Gastroesophageal sphincter (tissue), 3 donors: ENCODE measurements around the gene SZT2.

Experiments
- CTCF ChIP-seq, 4 experiments: fragments of 200-600 bp in 2 of 4; fragments of 450-650 bp in 2 of 4; sonication (generic) in 1 of 4; IDR thresholded peaks; one replicate each; pipeline ENCODE4 v1.5.1; 2017 to 2019; ENCODE audit warnings: antibody characterized with exemption in 4 of 4, mild to moderate bottlenecking in 2 of 4, moderate library complexity in 2 of 4
- EP300 ChIP-seq: sonication (generic); formaldehyde crosslinking; IDR thresholded peaks from one replicate; pipeline ENCODE4 v1.6.1; 2017; ENCODE audit warnings: antibody characterized with exemption, mild to moderate bottlenecking
- POLR2A ChIP-seq, 2 donors: fragments of 450-650 bp; IDR thresholded peaks; one replicate each; pipeline ENCODE4 v1.6.1; 2017; ENCODE audit warnings: antibody characterized with exemption in 2 of 2, mild to moderate bottlenecking in 2 of 2, moderate library complexity in 1 of 2
- POLR2AphosphoS5 ChIP-seq: sonication (generic); formaldehyde crosslinking; IDR thresholded peaks from one replicate; pipeline ENCODE4 v1.6.1; 2017; ENCODE audit warnings: antibody characterized with exemption

GRCh38 chr1:43447891-43448708 lies 58.4 kb downstream of the SZT2 start:
- TF ChIP-seq POLR2A (IDR thresholded peaks at IDR 0.05) (no peak), CTCF (IDR thresholded peaks at IDR 0.05) (no peak), POLR2AphosphoS5 (no peak), EP300 (no peak)
